ENCODE results near the gene FAM120A. TPM values are rescaled to one million over a fixed set of nuclear protein-coding genes. Genes with fewer than 3 reads are reported as not detected.

The FAM120A gene
- total RNA-seq, 1 donor from 2014 or later: 135 TPM

DNA sequence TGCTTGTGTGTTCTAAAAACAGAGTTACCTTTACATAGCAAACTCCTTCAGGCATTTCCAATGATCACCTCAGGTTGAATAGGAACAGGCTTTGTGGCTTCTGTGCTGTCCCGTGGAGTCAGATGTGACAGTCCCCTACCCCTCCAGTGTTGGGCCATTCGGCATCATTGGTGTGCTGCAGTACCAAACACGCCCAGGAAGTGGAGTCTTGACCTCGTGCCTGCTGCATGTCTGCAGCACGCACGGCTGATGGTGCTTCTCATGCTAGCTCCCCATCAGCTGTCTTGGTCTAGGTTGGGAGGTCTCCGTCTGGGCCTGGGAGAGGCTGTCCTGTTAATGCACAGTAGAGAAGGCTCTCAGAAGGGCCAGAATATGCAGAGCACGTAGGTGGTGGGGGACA is 82.4 kb downstream of the FAM120A start:
- intact Hi-C loops (cut with DNase I): no loop called here
- H3K27ac ChIP-seq: no peak overlapping the region
- peaks cover 9 to 54% of the 10 kb centered on the region in 2 donors for H3K36me3 ChIP-seq
- H3K27me3 ChIP-seq: no peaks in the 10 kb centered on the region
- DNase-seq (ENCODE audit: low spot score in 2 of 2): no peak
- H3K9me3 ChIP-seq: no peaks in the 10 kb centered on the region
- peaks cover 0 to 7% of the 10 kb centered on the region in 2 donors for H3K4me1 ChIP-seq
- H3K4me3 ChIP-seq: no peak overlapping the region
- TF ChIP-seq, protein P1, sequence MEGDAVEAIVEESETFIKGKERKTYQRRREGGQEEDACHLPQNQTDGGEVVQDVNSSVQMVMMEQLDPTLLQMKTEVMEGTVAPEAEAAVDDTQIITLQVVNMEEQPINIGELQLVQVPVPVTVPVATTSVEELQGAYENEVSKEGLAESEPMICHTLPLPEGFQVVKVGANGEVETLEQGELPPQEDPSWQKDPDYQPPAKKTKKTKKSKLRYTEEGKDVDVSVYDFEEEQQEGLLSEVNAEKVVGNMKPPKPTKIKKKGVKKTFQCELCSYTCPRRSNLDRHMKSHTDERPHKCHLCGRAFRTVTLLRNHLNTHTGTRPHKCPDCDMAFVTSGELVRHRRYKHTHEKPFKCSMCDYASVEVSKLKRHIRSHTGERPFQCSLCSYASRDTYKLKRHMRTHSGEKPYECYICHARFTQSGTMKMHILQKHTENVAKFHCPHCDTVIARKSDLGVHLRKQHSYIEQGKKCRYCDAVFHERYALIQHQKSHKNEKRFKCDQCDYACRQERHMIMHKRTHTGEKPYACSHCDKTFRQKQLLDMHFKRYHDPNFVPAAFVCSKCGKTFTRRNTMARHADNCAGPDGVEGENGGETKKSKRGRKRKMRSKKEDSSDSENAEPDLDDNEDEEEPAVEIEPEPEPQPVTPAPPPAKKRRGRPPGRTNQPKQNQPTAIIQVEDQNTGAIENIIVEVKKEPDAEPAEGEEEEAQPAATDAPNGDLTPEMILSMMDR (IDR thresholded peaks at IDR 0.05): no peak

DNA sequence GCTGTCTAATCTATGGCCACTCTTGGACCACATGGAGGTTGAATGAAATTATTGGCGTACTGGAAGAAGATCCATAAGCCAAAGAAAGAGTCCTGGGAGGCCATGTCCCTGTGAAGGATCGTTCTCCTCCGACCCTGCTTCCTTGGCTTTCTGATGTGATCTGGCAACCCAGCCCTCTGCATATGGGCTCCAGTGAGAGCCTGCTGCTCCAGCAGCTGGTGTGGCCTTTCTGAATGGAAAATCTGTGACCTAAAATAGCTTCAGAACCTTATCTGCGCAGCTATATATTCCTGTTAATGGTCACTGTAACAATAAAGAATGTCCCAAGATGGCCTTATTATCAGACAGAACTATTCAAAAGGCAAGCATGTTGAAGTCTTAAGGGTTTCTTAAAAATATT is 84.7 kb downstream of the FAM120A start:
- Histone ChIP-seq H3K27me3 (no peaks in the 10 kb centered on the region), H3K4me1 (peaks cover 0 to 7% of the 10 kb centered on the region in 2 donors), H3K9me3 (no peaks in the 10 kb centered on the region), H3K27ac (no peak overlapping the region), H3K36me3 (peaks cover 3 to 44% of the 10 kb centered on the region in 2 donors), H3K4me3 (no peak overlapping the region)
- DNase-seq (ENCODE audit: low spot score in 2 of 2): no peak
- TF ChIP-seq, protein P1 (IDR thresholded peaks at IDR 0.05): no peak
- intact Hi-C loops (cut with DNase I): no loop called here

DNA sequence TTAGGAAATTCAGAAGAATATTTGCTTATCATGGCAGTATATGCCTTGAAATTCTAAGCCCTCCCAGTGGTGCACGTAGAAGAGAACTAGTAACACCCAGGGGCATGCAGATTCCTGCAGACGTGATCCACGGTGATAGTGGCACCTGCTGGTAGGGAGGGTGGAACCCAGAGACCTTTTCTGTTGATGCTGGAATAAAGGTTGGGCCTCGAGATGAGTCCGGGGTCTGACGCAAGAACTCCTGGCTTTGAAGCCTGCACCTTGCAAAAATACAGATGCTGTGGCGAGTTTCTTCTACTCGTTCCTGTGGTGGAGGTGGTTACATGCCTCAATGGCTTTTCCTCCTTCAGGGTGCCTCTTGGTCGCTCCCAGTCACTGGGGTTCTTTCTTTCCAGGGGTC is 85.4 kb downstream of the FAM120A start:
- peaks cover 3 to 42% of the 10 kb centered on the region in 2 donors for H3K36me3 ChIP-seq

DNA sequence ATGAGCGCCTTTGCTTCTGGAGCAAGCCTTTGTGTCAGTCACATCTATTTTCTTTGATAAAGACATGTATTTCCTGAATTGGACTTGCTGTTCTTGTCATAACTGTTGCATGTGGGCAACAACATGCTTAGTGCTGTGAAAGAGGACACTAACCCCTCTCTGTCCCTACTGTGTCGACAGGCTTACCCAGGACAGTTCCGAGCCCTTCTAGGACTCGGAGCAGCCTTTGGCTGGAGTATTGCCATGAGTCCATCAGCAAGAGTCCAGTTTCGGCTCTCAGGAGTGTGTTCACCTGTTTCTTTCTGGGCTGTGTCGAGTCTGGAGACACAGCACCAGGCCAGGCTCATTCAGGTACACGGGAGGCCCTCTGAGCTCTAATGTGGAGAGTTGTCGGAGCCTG is 88.8 kb downstream of the FAM120A start:
- Histone ChIP-seq H3K27me3 (no peaks in the 10 kb centered on the region), H3K4me1 (peaks cover 0 to 7% of the 10 kb centered on the region in 2 donors), H3K9me3 (no peaks in the 10 kb centered on the region), H3K36me3 (peaks cover 17 to 45% of the 10 kb centered on the region in 2 donors), H3K4me3 (no peak overlapping the region), H3K27ac (no peak overlapping the region)
- TF ChIP-seq, protein P1 (IDR thresholded peaks at IDR 0.05): no peak
- no peak for DNase-seq (ENCODE audit: low spot score in 2 of 2)
- intact Hi-C loops (cut with DNase I): no loop called here

More for the DNA sequence above, 85.4 kb downstream of the FAM120A start:
- Histone ChIP-seq H3K4me3 (no peak overlapping the region), H3K27me3 (no peaks in the 10 kb centered on the region), H3K27ac (no peak overlapping the region), H3K9me3 (no peaks in the 10 kb centered on the region), H3K4me1 (peaks cover 0 to 9% of the 10 kb centered on the region in 2 donors)
- DNase-seq (ENCODE audit: low spot score in 2 of 2): no peak
- intact Hi-C loops (cut with DNase I): no loop called here
- TF ChIP-seq, protein P1 (IDR thresholded peaks at IDR 0.05): no peak

DNA sequence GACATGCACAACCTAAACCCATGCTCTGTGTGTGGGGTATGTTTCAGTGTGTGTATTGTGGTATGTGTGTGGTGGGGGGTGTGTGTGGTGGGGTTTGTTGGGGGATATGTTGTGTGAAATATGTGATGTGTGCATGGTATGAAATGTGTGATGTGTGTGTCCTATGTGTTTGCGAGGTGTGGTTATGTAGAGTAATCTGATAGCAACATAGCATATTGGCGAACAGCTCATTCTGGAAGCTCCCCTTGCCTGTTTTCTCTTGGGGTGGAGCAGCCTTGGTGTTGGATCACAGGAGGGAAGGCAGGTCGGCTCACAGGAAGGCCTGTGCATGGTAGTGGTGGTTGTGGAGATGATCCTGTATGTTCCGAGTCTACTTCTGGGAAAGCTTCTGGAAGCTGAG is 89.5 kb downstream of the FAM120A start:
- TF ChIP-seq, protein P1 (IDR thresholded peaks at IDR 0.05): no peak
- Histone ChIP-seq H3K9me3 (no peaks in the 10 kb centered on the region), H3K27me3 (no peaks in the 10 kb centered on the region), H3K4me1 (peaks cover 0 to 7% of the 10 kb centered on the region in 2 donors), H3K27ac (no peak overlapping the region), H3K36me3 (peaks cover 17 to 41% of the 10 kb centered on the region in 2 donors), H3K4me3 (no peak overlapping the region)
- intact Hi-C loops (cut with DNase I): no loop called here
- DNase-seq (ENCODE audit: low spot score in 2 of 2): no peak
